Measurements from ENCODE around the gene BEAN1. TPM values are rescaled to one million over a fixed set of nuclear protein-coding genes. Genes with fewer than 3 reads are reported as not detected.

The BEAN1 gene
- total RNA-seq, 2 donors from 2014 or later: not detected

DNA sequence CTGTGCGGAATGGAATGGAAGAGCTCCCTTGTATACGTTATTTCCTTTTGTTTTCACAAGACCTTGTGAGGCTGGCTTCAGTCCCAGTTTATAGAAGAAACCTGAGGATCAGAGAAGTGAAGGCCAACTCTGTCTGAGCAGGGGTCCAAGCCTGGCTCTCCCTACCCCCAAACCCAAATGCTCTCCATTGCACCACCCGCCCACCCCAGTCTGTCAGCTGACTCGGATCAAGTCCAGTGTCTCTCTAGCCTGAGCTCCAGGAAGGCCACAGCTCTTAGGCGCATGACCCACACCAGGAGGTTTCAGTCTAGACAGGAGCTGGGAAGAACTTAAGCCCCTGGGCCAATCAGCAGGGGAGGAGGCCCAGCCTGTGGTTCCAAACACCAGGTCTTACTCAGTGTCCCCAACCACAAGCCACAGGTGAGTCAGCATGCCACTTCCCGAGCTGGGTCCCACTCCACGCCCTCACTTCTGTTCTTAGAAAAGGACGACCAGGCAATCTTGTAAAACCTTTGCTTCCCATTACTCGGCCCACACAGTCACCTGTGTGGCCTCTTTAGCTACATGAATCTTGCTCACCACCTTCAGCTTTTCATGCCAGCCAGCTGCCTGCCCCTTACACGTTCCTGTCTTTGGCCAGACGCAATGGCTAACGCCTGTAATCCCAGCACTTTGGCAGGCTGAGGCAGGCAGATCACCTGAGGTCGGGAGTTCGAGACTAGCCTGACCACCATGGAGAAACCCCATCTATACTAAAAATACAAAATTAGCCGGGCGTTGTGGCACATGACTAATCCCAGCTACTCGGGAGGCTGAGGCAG is 95.1 kb downstream of the BEAN1 start:
- peaks cover 8% of the 10 kb centered on the region for H3K36me3 Mint-ChIP-seq (ENCODE audit: low read depth)
- H3K4me3 Mint-ChIP-seq: peak overlapping the region; percentile 76
- ATAC-seq (replicated peaks): peak; percentile 93
- no peaks in the 10 kb centered on the region for H3K27me3 Mint-ChIP-seq
- no peaks in the 10 kb centered on the region for H3K9me3 Mint-ChIP-seq
- peaks cover 55% of the 10 kb centered on the region for H3K4me1 Mint-ChIP-seq
- peak overlapping the region; percentile 91 for H3K27ac Mint-ChIP-seq

GRCh38 chr16:66522816-66523590 is 95.9 kb downstream of the BEAN1 start:
- Mint-ChIP-seq H3K9me3 (no peaks in the 10 kb centered on the region), H3K27ac (peak overlapping the region; percentile 91), H3K4me3 (peak overlapping the region; percentile 76), H3K36me3 (ENCODE audit: low read depth) (peaks cover 8% of the 10 kb centered on the region), H3K27me3 (no peaks in the 10 kb centered on the region), H3K4me1 (peaks cover 46% of the 10 kb centered on the region)
- ATAC-seq (replicated peaks): no peak

- Mint-ChIP-seq H3K9me3 (no peaks in the 10 kb centered on the region), H3K27ac (peak overlapping the region; percentile 87), H3K4me1 (peaks cover 46% of the 10 kb centered on the region), H3K4me3 (peak overlapping the region; percentile 76), H3K27me3 (no peaks in the 10 kb centered on the region), H3K36me3 (ENCODE audit: low read depth) (peaks cover 8% of the 10 kb centered on the region)
- no peak for ATAC-seq (replicated peaks)
These were observed 96.8 kb downstream of the BEAN1 start for GRCh38 chr16:66523861-66524354.

GRCh38 chr16:66524601-66525164 is 97.6 kb downstream of the BEAN1 start:
- Mint-ChIP-seq H3K4me1 (peaks cover 48% of the 10 kb centered on the region), H3K9me3 (no peaks in the 10 kb centered on the region), H3K4me3 (peak overlapping the region; percentile 76), H3K27me3 (no peaks in the 10 kb centered on the region), H3K27ac (peak overlapping the region; percentile 87), H3K36me3 (ENCODE audit: low read depth) (peaks cover 8% of the 10 kb centered on the region)
- ATAC-seq (replicated peaks): no peak

DNA sequence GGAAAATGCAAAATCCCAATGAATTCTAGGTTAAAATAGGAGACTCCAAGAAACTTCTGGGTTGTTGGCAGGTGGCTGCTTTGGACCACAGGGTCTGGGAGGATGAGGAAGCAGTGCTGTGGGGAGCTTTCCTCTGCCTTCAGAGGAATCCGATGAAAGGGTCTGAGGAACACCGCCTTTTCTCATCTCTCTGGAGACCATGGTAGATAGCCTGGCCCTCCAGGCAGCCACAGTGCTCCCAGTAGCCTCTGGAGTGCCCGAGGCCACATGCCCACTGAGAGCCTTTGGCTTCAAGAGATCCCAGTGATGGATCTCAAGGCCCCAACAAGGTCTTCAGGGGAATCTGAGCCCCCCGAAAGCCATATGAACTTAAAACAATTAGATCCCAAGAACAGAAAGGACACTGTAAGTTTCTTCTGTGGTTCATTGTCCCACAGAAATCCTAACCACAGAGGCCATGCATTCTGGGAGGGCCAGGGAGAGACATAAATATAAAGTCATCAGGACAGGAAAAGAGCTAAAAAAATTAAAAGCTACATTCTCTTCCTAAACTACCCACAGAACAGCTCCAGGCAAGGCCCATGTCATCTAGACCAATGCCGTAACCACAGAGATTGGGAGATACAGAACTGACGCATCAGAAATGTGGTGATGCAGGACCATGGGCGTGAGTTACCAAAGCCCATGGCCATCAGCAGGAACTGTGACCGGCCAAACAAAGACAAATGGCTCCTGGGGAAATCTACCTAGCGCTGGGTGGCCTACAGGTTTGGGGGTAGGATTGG is 98.5 kb downstream of the BEAN1 start:
- Mint-ChIP-seq H3K9me3 (no peaks in the 10 kb centered on the region), H3K27ac (peak overlapping the region; percentile 45), H3K27me3 (no peaks in the 10 kb centered on the region), H3K4me3 (peak overlapping the region; percentile 76), H3K4me1 (peaks cover 42% of the 10 kb centered on the region), H3K36me3 (ENCODE audit: low read depth) (peaks cover 8% of the 10 kb centered on the region)
- peak; percentile 11 for ATAC-seq (replicated peaks)

DNA sequence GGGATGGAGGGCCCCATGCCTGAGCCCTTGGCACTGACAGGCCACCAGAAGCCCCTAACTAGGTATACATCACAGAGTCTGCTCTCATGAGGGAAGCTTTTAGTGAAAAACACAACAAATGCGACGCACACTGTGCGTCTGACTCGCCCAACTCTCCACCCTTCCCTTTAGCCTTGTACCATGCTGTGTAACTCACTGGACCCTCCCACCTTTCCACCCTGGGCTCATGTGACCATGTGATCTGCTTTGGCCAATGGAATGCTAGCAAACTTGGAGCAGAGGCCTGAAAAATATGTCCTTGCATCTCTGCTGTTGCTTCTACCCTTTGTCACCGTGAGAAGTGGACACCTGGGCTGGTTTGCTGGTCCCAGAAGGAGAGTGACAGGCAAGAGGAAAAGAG is 101.2 kb downstream of the BEAN1 start:
- Mint-ChIP-seq H3K4me1 (peaks cover 26% of the 10 kb centered on the region), H3K4me3 (no peak overlapping the region), H3K36me3 (ENCODE audit: low read depth) (no peaks in the 10 kb centered on the region), H3K9me3 (no peaks in the 10 kb centered on the region), H3K27me3 (no peaks in the 10 kb centered on the region), H3K27ac (no peak overlapping the region)
- ATAC-seq (replicated peaks): no peak

DNA sequence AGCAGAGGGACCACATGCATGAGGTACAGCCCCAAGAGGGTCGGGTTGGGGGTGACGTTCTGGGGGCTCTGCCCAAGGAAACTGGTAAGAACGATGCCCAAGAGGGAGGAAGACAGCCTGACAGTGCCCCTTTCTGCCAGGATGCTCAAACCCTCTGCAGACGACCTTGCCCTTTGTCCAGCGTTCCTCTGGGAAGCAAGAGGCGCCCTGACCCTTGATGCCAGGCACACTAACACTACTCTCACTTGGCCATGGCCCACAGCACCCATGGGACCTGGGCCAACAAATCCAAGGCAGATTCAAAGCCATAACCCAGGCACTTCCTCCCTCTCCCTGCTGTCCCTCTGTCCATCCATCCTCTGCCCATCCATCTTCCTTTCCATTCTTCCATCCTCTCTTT is 102.4 kb downstream of the BEAN1 start:
- no peak overlapping the region for H3K4me3 Mint-ChIP-seq
- H3K36me3 Mint-ChIP-seq (ENCODE audit: low read depth): no peaks in the 10 kb centered on the region
- H3K9me3 Mint-ChIP-seq: no peaks in the 10 kb centered on the region
- peaks cover 19% of the 10 kb centered on the region for H3K4me1 Mint-ChIP-seq
- H3K27ac Mint-ChIP-seq: peak overlapping the region; percentile 58
- H3K27me3 Mint-ChIP-seq: no peaks in the 10 kb centered on the region
- ATAC-seq (replicated peaks): no peak

Other genes starting within 250 kb of the BEAN1 start
- gene CDH5, start 60.6 kb upstream of the BEAN1 start, total RNA-seq: not detected
- gene TK2, start 122.8 kb downstream of the BEAN1 start, total RNA-seq: 1 to 10 TPM; 5.7 to 6.6 TPM
- gene CKLF, start 125.3 kb downstream of the BEAN1 start, total RNA-seq: 100 to 1,000 TPM; 117 to 155 TPM
- gene CMTM1, start 139.1 kb downstream of the BEAN1 start, total RNA-seq: 10 to 100 TPM; 15.8 to 15.9 TPM
- gene CMTM2, start 152.2 kb downstream of the BEAN1 start, total RNA-seq: 1 to 10 TPM in 1 of 2 donors, under 1 TPM in 1; 0.78 to 1.3 TPM
- gene CMTM3, start 177.4 kb downstream of the BEAN1 start, total RNA-seq: 10 to 100 TPM; 46.7 to 64.1 TPM